H1 (cell line): ENCODE results near the gene HYAL1. TPM values are rescaled to one million over a fixed set of nuclear protein-coding genes. Genes with fewer than 3 reads are reported as not detected.

Experiments
- CTCF ChIA-PET: fragments of 300-600 bp; sonication (Branson Sonifier 250); formaldehyde crosslinking; loops from one replicate; lab custom pipeline; 2021; ENCODE audit not compliant: partially characterized antibody; lab: Charles Lee
- POLR2A ChIA-PET: fragments of 300-600 bp; sonication (Branson Sonifier 250); formaldehyde crosslinking; loops from one replicate; lab custom pipeline; 2021; ENCODE audit warnings: inconsistent platforms; ENCODE audit not compliant: partially characterized antibody; lab: Charles Lee
- DNase-seq, 2 experiments: peaks; one replicate each; pipeline versions ENCODE4 v3.0.0 to v3.0.0-alpha.2; 2010 to 2022; ENCODE audit warnings: low spot score in 2 of 2, low read depth in 1 of 2, mixed read lengths in 1 of 2
- FAIRE-seq: peaks from 2 replicates; lab custom pipeline; 2011; peaks lifted over from hg19 to GRCh38; lab: Jason Lieb, UNC
- H2AFZ ChIP-seq: 2 replicates; pipeline ENCODE4 v1.8.1; 2012; ENCODE audit warnings: low read length, inconsistent platforms
- H2AK5ac ChIP-seq: 2 replicates; pipeline ENCODE4 v1.6.1; 2013; ENCODE audit warnings: low read depth, low read length
- H2BK120ac ChIP-seq: replicated peaks from 2 replicates; pipeline ENCODE3; 2013; ENCODE audit warnings: low read depth, low read length, inconsistent platforms
- H2BK12ac ChIP-seq: 2 replicates; pipeline ENCODE4 v1.6.1; 2013; ENCODE audit warnings: low read depth, low read length
- H2BK15ac ChIP-seq: 2 replicates; pipeline ENCODE4 v1.6.1; 2013; ENCODE audit warnings: low read length
- H2BK20ac ChIP-seq: 2 replicates; pipeline ENCODE4 v1.6.1; 2013; ENCODE audit warnings: low read length
- H2BK5ac ChIP-seq: 2 replicates; pipeline ENCODE4 v1.6.1; 2013; ENCODE audit warnings: low read depth, low read length
- H3K14ac ChIP-seq: 2 replicates; pipeline ENCODE4 v1.6.1; 2013; ENCODE audit warnings: inconsistent platforms; ENCODE audit not compliant: insufficient read length
- H3K18ac ChIP-seq: 2 replicates; pipeline ENCODE4 v1.6.1; 2013; ENCODE audit warnings: low read length; ENCODE audit errors: extremely low read depth
- H3K23ac ChIP-seq: 2 replicates; pipeline ENCODE4 v1.6.1; 2013; ENCODE audit warnings: inconsistent platforms; ENCODE audit not compliant: insufficient read length
- H3K23me2 ChIP-seq: 2 replicates; pipeline ENCODE4 v1.6.1; 2013; ENCODE audit warnings: low read depth, low read length
- H3K27ac ChIP-seq: 2 replicates; pipeline ENCODE4 v1.6.1; 2011; ENCODE audit warnings: low read depth, low read length, inconsistent platforms
- H3K27me3 ChIP-seq, 4 experiments: replicated peaks in 1 of 4; 1 replicate in 1 of 4; 2 replicates in 3 of 4; pipeline versions ENCODE4 v1.6.1 to v1.8.1; 2011 to 2013; ENCODE audit warnings: low read length in 3 of 4, mild to moderate bottlenecking in 3 of 4, inconsistent platforms in 2 of 4, mixed read lengths in 2 of 4, moderate library complexity in 1 of 4; ENCODE audit not compliant: control insufficient read depth in 3 of 4, insufficient read depth in 3 of 4; ENCODE audit errors: extremely low read depth in 1 of 4
- H3K36me3 ChIP-seq, 4 experiments: 2 replicates each; pipeline versions ENCODE4 v1.6.1 to v1.8.1; 2011 to 2013; ENCODE audit warnings: mild to moderate bottlenecking in 4 of 4, low read length in 3 of 4, moderate library complexity in 2 of 4, control low read depth in 1 of 4, inconsistent platforms in 1 of 4; ENCODE audit not compliant: insufficient read depth in 4 of 4, control insufficient read depth in 2 of 4
- H3K4ac ChIP-seq: replicated peaks from 2 replicates; pipeline ENCODE3; 2013; ENCODE audit warnings: low read length, low read depth, mixed read lengths, inconsistent platforms; ENCODE audit not compliant: insufficient read length
- H3K4me1 ChIP-seq, 4 experiments: replicated peaks in 1 of 4; 1 replicate in 1 of 4; 2 replicates in 3 of 4; pipeline versions ENCODE4 v1.6.1 to v1.8.1; 2011 to 2013; ENCODE audit warnings: low read length in 3 of 4, inconsistent platforms in 2 of 4, mixed read lengths in 1 of 4; ENCODE audit not compliant: insufficient read depth in 4 of 4, control insufficient read depth in 3 of 4
- H3K4me2 ChIP-seq, 2 experiments: 2 replicates each; pipeline versions ENCODE4 v1.6.1 to v1.8.1; 2011 to 2013; ENCODE audit warnings: low read depth in 2 of 2, low read length in 2 of 2, control low read depth in 1 of 2, inconsistent platforms in 1 of 2, mild to moderate bottlenecking in 1 of 2; ENCODE audit not compliant: insufficient read depth in 1 of 2
- H3K4me3 ChIP-seq, 4 experiments: fragments of 200-600, 300-600 bp in 1 of 4; sonication (generic), shearing (Covaris generic), sonication (Bioruptor Twin) in 1 of 4; 2 replicates each; pipeline versions ENCODE4 v1.5.1 to v1.8.1; 2011 to 2016; ENCODE audit warnings: low read length in 4 of 4, low read depth in 3 of 4, control low read depth in 2 of 4, inconsistent platforms in 2 of 4, mild to moderate bottlenecking in 2 of 4, mixed read lengths in 1 of 4, moderate library complexity in 1 of 4; ENCODE audit not compliant: insufficient read depth in 2 of 4; ENCODE audit errors: extremely low read depth in 1 of 4
- H3K56ac ChIP-seq: replicated peaks from 2 replicates; pipeline ENCODE3; 2013; ENCODE audit warnings: low read depth, mild to moderate bottlenecking, mixed read lengths, low read length, inconsistent platforms; ENCODE audit not compliant: insufficient read length
- H3K79me1 ChIP-seq: 2 replicates; pipeline ENCODE4 v1.6.1; 2013; ENCODE audit warnings: low read depth, low read length, control low read depth
- H3K79me2 ChIP-seq, 2 experiments: 2 replicates each; pipeline versions ENCODE4 v1.6.1 to v1.8.1; 2012 to 2013; ENCODE audit warnings: low read length in 2 of 2, mild to moderate bottlenecking in 2 of 2, inconsistent platforms in 1 of 2; ENCODE audit not compliant: insufficient read depth in 2 of 2, control insufficient read depth in 1 of 2
- H3K9ac ChIP-seq, 4 experiments: replicated peaks in 1 of 4; 1 replicate in 1 of 4; 2 replicates in 3 of 4; pipeline versions ENCODE4 v1.6.1 to v1.8.1; 2011 to 2013; ENCODE audit warnings: low read depth in 3 of 4, low read length in 3 of 4, control low read depth in 2 of 4, mild to moderate bottlenecking in 2 of 4, moderate library complexity in 2 of 4, inconsistent platforms in 1 of 4; ENCODE audit errors: extremely low read depth in 1 of 4
- H3K9me3 ChIP-seq, 2 experiments: 2 replicates each; pipeline versions ENCODE4 v1.6.1 to v1.8.1; 2012 to 2013; ENCODE audit warnings: mild to moderate bottlenecking in 2 of 2, moderate library complexity in 2 of 2, control low read depth in 1 of 2, inconsistent platforms in 1 of 2, low read depth in 1 of 2, low read length in 1 of 2, mixed read lengths in 1 of 2; ENCODE audit not compliant: insufficient read depth in 2 of 2
- H4K20me1 ChIP-seq, 2 experiments: replicated peaks in 1 of 2; 2 replicates each; pipeline versions ENCODE3 to v1.8.1; 2011 to 2013; ENCODE audit warnings: inconsistent platforms in 2 of 2, low read length in 2 of 2, mild to moderate bottlenecking in 1 of 2; ENCODE audit not compliant: insufficient read depth in 2 of 2, control insufficient read depth in 1 of 2
- H4K5ac ChIP-seq: 2 replicates; pipeline ENCODE4 v1.6.1; 2013; ENCODE audit warnings: low read length, low read depth, mixed read lengths, inconsistent platforms; ENCODE audit not compliant: insufficient read length
- H4K8ac ChIP-seq: 2 replicates; pipeline ENCODE4 v1.8.0; 2013; ENCODE audit warnings: mild to moderate bottlenecking, moderate library complexity, low read length, inconsistent platforms; ENCODE audit not compliant: insufficient read depth; ENCODE audit errors: extremely low read depth
- H4K91ac ChIP-seq: replicated peaks from 2 replicates; pipeline ENCODE3; 2013; ENCODE audit warnings: low read length, mixed read lengths, inconsistent platforms; ENCODE audit not compliant: insufficient read length
- ASH2L ChIP-seq: fragments of 200-600, 300-600 bp; sonication (generic); IDR thresholded peaks from one replicate; pipeline ENCODE4 v1.7.1; 2017; ENCODE audit warnings: low read length
- CTBP2 ChIP-seq: IDR thresholded peaks from 2 replicates; pipeline ENCODE4 v1.7.0; 2011; ENCODE audit warnings: borderline replicate concordance, mild to moderate bottlenecking, moderate library complexity, mixed read lengths, low read length; ENCODE audit not compliant: insufficient read depth, insufficient read length
- EGR1 ChIP-seq: IDR thresholded peaks from 2 replicates; pipeline ENCODE4 v1.6.1; 2011; ENCODE audit warnings: low read depth, low read length, borderline replicate concordance
- EP300 ChIP-seq, 2 experiments: IDR thresholded peaks; 1 replicate in 1 of 2; 2 replicates in 1 of 2; pipeline ENCODE4 v1.6.1; 2011 to 2012; ENCODE audit warnings: low read depth in 2 of 2, low read length in 2 of 2, mild to moderate bottlenecking in 2 of 2, borderline replicate concordance in 1 of 2, inconsistent platforms in 1 of 2, moderate library complexity in 1 of 2
- GTF2F1 ChIP-seq: IDR thresholded peaks from 2 replicates; pipeline ENCODE4 v1.6.1; 2012; ENCODE audit warnings: low read depth, low read length, improper control_type of control experiment, borderline replicate concordance
- KDM1A ChIP-seq: fragments of 200-600, 300-600 bp; sonication (generic); IDR thresholded peaks from 2 replicates; pipeline ENCODE4 v1.7.1; 2016; ENCODE audit warnings: mild to moderate bottlenecking, low read length, borderline replicate concordance
- MAFK ChIP-seq: IDR thresholded peaks from 2 replicates; pipeline ENCODE4 v1.6.1; 2012; ENCODE audit warnings: low read depth, mild to moderate bottlenecking, improper control_type of control experiment, low read length
- RFX5 ChIP-seq: IDR thresholded peaks from 2 replicates; pipeline ENCODE4 v1.6.1; 2011; ENCODE audit warnings: low read depth, low read length, improper control_type of control experiment, borderline replicate concordance
- SRF ChIP-seq: IDR thresholded peaks from 2 replicates; pipeline ENCODE4 v1.6.1; 2011; ENCODE audit warnings: mild to moderate bottlenecking, low read depth, low read length, moderate library complexity
- WGBS, 2 experiments: shearing (Covaris generic) in 1 of 2; methylation state at CpG; one replicate each; pipeline versions ENCODE4 v1.1.6 to v1.1.7; 2013 to 2015; ENCODE audit warnings: low lambda C conversion rate in 2 of 2, mixed read lengths in 2 of 2, inconsistent platforms in 1 of 2, low coverage in 1 of 2, missing lambda C conversion rate in 1 of 2; ENCODE audit not compliant: insufficient replicate concordance in 2 of 2, insufficient coverage in 1 of 2, insufficient read length in 1 of 2; ENCODE audit errors: extremely low coverage in 1 of 2, missing lambda C conversion rate in 1 of 2; 5-methylcytosine and 5-hydroxymethylcytosine counted together
- polyA plus RNA-seq, 7 experiments: library from polyadenylated mRNA; depleted of rRNA in 3 of 7; stranded (reverse) in 5 of 7; unstranded in 2 of 7; fragments of >200 nt in 5 of 7; fragments of 200-250 nt in 2 of 7; gene quantifications; 1 replicate in 5 of 7; 2 replicates in 1 of 7; 4 replicates in 1 of 7; pipeline versions ENCODE4 v1.2.1 to v1.2.3, GENCODE V29; 2011 to 2013; ENCODE audit warnings: missing spikeins in 2 of 7, mixed read lengths in 2 of 7
- total RNA-seq: library from RNA; stranded (reverse); fragmentation: NEBNext Ultra II Directional; extraction: Animal tissue kit (Norgen Biotek cat#: 25700); gene quantifications from 2 replicates; pipeline ENCODE4 v1.2.1, GENCODE V29; 2021

HYAL1 gene
- total and polyA plus RNA-seq, 2 of the 8 experiments (the other 6 are each of a cell fraction or from before 2014, with no cell fraction given) = 2.0 to 5.4 TPM

DNA sequence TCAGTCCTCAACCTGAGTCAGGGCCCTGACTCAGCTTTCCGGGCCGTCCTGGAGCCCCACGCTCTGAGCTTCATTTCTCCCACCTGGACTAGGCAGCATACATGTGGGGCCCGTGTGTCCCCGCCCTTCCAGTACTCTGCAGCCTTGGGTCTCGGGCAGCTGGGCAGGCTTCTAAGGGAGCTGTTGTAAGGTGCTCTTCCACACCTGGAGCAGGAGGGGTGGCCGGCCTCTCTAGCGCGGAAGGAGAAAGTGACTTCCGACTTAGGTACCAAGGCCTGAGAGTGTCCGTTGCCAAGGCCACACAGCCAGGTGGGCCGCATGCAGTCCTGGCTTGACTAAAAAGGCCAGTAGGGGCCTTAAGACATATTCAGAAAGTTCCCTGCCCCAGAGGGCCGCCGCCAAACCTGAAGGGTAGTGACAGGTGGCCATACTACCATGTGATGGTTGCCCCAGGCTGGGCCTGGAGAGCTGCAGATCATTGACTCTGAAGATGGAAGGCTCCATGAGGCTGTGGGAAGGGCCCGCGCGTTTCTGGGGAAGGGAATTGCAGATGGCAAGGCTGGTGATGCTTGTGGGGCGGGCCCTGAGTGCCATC is 43.8 kb downstream of the HYAL1 start:
- Histone ChIP-seq H2BK15ac (no peak overlapping the region), H3K23ac (no peak overlapping the region), H3K4me1 (peaks cover 0 to 23% (median 18%) of the 10 kb centered on the region in 4 experiments; a peak in 6 of 7 replicates), H3K79me1 (no peaks in the 10 kb centered on the region), H3K27me3 (no peaks in the 10 kb centered on the region), H4K8ac (peak overlapping the region; percentile 29; the same call in 1 of the 2 replicates), H4K5ac (no peak overlapping the region), H3K9me3 (no peaks in the 10 kb centered on the region), H3K14ac (no peak overlapping the region), H2BK5ac (no peak overlapping the region), H3K79me2 (no peaks in the 10 kb centered on the region), H3K18ac (no peak overlapping the region; the same call in 1 of the 2 replicates), H3K27ac (no peak overlapping the region), H2BK12ac (no peak overlapping the region), H2AK5ac (no peak overlapping the region), H3K9ac (no peak overlapping the region), H3K4me2 (peak overlapping the region; percentile 40 to 73; a peak in 3 of 4 replicates), H2BK120ac (no peak overlapping the region), H3K4ac (no peak overlapping the region), H3K56ac (no peak overlapping the region), H3K23me2 (peaks cover 2% of the 10 kb centered on the region; the same call in 1 of the 2 replicates), H2BK20ac (no peak overlapping the region), H4K20me1 (peaks cover 2 to 7% of the 10 kb centered on the region in 2 experiments), H2AFZ (no peak overlapping the region), H4K91ac (no peak overlapping the region), H3K36me3 (peaks cover 15 to 24% (median 18%) of the 10 kb centered on the region in 4 experiments; a peak in 7 of 8 replicates), H3K4me3 (peak overlapping the region in 1 of 4 experiments; percentile 60; a peak in 2 of 8 replicates)
- FAIRE-seq (no peak), DNase-seq (no peak)
- ChIA-PET POLR2A (interaction anchor here (0.6 to 4.3 kb wide), 22 partner anchors 9 to 71 kb away, joined by 3 to 35 read pairs (median 4); partner anchors contain the start of genes GNAI2, HYAL2, IFRD2 and LSMEM2), CTCF (interaction anchor here (0.9 to 53.5 kb wide), 11 partner anchors 10 to 142 kb away, joined by 3 to 2149 read pairs (median 13); partner anchors contain the start of genes GNAI2, GNAT1, IFRD2 and LSMEM2)
- WGBS, 2 experiments = 69% methylated on average over 18 of the region's 18 CpGs; no CpG with 5 or more reads in 1 of the 2 experiments
- TF ChIP-seq ASH2L (peak; percentile 50), EP300 (IDR thresholded peaks at IDR 0.05; ENCODE audit: borderline replicate concordance in 1 of 2, low read depth in 2 of 2, low read length in 2 of 2) (no peak), MAFK (no peak), KDM1A (no peak), GTF2F1 (no peak), RFX5 (no peak), SRF (no peak), CTBP2 (peak; percentile 50), EGR1 (no peak)
